ENCODE measurements around the gene EIF4E3. TPM values are rescaled to one million over a fixed set of nuclear protein-coding genes. Genes with fewer than 3 reads are reported as not detected.

EIF4E3 gene
- total RNA-seq, 1 donor = 0.43 TPM

- TF ChIP-seq CTCF (IDR thresholded peaks at IDR 0.05; ENCODE audit: insufficient read depth, low read depth, low read length) = no peak
- H3K4me3 ChIP-seq (ENCODE audit: low read depth, low read length) = no peak overlapping the region
These were observed 41.0 kb downstream of the EIF4E3 start for GRCh38 chr3:71684046-71684756.

GRCh38 chr3:71681224-71681668 lies 44.0 kb downstream of the EIF4E3 start:
- no peak overlapping the region for H3K4me3 ChIP-seq (ENCODE audit: low read depth, low read length)
- peak; percentile 85 for DNase-seq (ENCODE audit: low read depth)
- TF ChIP-seq CTCF (IDR thresholded peaks at IDR 0.05; ENCODE audit: insufficient read depth, low read depth, low read length) = peak; percentile 78

More at GRCh38 chr3:71684046-71684756, 41.0 kb downstream of the EIF4E3 start:
- DNase-seq (ENCODE audit: low read depth) = no peak

DNA sequence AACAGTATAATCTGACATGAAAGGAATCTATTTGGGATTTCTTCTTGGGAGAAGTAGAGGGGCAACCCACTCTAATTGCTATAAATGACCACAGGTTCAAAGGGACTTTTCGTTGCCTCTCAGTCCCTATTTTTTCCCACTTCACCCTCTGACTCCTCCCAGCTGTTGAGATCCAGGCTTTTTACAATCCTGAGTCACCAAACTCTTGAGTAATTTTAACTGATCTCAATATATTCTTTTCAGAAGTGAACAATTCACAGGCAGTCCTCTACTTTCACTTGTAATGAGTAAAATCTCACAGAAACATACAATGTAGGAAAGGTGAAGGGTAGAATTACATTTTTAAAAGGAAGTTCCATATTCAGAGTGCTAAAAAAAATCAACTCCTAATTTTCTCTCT lies 44.6 kb downstream of the EIF4E3 start:
- TF ChIP-seq CTCF (IDR thresholded peaks at IDR 0.05; ENCODE audit: insufficient read depth, low read depth, low read length) = no peak
- H3K4me3 ChIP-seq (ENCODE audit: low read depth, low read length) = peak overlapping the region; percentile 22
- peak; percentile 83 for DNase-seq (ENCODE audit: low read depth)

DNA sequence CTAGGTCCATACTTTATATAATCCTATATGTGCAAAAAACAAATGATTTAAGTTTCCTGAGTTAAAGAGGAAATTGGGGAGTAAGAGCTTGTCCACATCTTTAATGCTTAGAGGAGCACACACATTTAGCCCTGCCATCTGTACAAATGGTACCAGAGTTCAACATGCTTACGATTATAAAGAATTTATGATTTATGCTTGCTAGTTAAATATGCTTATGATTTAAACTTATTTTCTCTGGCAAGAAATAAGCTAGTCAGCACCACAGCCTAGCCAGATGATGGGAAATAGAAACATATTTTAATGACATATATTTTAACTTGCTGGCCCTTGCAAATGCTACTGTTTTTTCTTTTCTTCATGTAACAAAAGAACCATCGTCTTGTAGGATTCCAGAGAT lies 48.3 kb downstream of the EIF4E3 start:
- DNase-seq (ENCODE audit: low read depth) = no peak
- H3K4me3 ChIP-seq (ENCODE audit: low read depth, low read length) = no peak overlapping the region
- no peak for TF ChIP-seq CTCF (IDR thresholded peaks at IDR 0.05; ENCODE audit: insufficient read depth, low read depth, low read length)

DNA sequence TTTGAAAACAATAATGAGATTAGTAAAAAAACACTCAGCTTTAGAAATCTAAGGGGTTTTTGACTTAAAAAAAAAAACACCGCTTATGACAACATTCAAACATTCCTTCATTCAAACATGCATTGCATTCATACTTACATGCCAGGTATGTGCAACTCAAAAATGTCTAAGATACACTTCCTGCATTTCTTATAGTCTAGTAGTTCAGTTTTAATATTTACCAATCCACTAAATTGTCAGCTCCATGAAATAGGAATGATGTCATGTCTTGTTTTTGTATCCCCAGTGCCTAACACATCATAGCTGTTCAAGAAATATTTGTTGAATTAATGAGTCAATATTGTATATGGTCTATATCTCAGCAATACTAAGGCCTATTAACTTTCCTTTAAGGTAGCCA lies 51.7 kb downstream of the EIF4E3 start:
- H3K4me3 ChIP-seq (ENCODE audit: low read depth, low read length) = no peak overlapping the region
- DNase-seq (ENCODE audit: low read depth) = no peak
- TF ChIP-seq CTCF (IDR thresholded peaks at IDR 0.05; ENCODE audit: insufficient read depth, low read depth, low read length) = no peak

DNA sequence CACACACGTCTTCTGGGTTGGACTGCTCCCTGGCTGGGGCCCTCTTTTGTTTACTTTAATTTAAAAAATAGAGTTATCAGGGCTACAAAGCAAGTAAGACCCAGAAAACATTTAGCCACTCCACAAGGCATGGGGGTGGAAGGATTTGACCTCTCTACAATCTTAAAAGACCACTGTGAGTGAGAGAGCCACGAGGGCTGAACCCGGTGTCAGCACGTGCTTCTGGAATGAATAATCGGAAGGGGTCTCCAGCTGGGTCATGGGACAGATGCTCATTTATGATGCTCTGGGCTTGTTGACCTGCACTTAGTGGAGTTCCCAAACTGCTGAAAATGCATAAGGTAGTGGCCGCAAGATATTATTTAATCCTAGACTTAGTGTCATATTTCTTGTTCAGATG lies 52.4 kb downstream of the EIF4E3 start:
- no peak for DNase-seq (ENCODE audit: low read depth)
- no peak overlapping the region for H3K4me3 ChIP-seq (ENCODE audit: low read depth, low read length)
- no peak for TF ChIP-seq CTCF (IDR thresholded peaks at IDR 0.05; ENCODE audit: insufficient read depth, low read depth, low read length)

- no peak for TF ChIP-seq CTCF (IDR thresholded peaks at IDR 0.05; ENCODE audit: insufficient read depth, low read depth, low read length)
- H3K4me3 ChIP-seq (ENCODE audit: low read depth, low read length) = no peak overlapping the region
- DNase-seq (ENCODE audit: low read depth) = no peak
These were observed 52.9 kb downstream of the EIF4E3 start for GRCh38 chr3:71672340-71672739.
